D341Med (cell line): ENCODE results near the gene AFAP1.

Source experiments
- DNase-seq: peaks from one replicate; pipeline ENCODE4 v3.0.0; 2012; ENCODE audit warnings: low spot score

AFAP1 gene

DNA sequence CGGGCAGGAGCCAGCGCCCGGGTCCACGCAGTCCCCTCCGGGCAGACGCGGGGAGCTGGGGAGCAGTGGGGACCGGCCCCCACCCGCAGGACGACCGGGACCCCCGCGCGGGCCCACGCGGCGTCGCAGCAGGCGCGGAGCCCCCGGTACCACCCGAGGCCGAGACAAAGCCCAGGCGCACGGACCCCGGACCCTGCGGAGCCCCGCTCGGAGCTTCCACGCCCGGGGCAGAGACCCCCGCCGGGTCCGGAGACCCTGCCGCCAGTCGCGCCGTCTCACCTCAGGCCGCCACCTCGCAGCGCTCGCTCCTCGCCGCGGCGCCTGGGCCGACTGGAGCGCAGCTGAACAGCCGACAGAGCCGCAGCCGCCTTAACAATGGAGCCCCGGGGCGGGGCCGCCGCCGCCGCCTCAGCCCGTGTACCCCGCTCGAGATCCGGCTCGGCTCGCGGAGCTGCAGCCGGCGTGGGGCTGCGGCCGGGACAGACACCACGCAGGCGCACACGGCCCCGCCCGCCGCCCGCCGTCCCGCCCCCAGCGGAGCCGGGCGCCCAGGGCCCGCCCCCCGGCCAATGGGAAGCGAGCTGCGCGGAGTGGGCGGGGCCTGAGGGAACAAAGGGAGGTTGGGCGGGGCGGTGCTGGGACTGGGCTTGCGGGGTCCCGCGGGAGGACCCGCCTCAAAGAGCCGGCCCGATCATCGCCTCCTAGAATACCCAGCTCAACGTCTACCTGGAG, at the start of gene AFAP1:
TSS of gene AFAP1 (minus strand) at position 485 of the 732 bp plus-strand sequence. CDS start 67,783 bp downstream, outside the sequence.
- peak; percentile 100 for DNase-seq

GRCh38 chr4:7988437-7988836, 48.8 kb upstream of the AFAP1 start:
- no peak for DNase-seq

GRCh38 chr4:7987148-7987989, 47.7 kb upstream of the AFAP1 start:
- peak; percentile 85 for DNase-seq

DNA sequence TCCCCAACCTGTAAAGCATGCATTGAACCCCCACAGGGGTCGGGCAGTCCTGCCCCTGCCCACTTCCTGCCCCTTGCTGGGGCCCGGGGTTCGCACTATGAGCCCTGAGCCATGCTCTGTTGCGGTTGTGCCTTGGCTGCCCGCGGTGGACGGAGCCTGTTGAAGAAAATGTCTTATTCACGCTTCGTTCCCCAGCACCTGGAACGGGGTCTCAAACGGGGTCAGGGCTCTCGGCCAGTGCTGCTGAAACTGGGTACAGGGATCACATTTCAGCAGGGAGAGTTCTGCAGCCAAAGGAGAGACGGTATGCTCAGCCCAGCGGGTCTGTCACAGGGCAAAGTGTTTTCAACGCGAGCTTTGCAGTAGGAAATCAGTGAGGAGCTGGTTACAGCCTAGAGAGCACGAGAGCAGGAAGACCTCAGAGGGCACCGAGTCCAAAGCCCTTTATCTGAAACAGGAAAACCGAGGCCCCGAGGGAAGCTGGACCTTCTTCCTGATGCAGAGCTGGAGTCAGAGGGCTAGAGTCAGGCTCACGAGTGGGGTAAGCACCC, 46.3 kb upstream of the AFAP1 start:
- DNase-seq = no peak

- no peak for DNase-seq
Observed at GRCh38 chr4:7985072-7985471, 45.4 kb upstream of the AFAP1 start.

GRCh38 chr4:7984286-7984925, 44.7 kb upstream of the AFAP1 start:
- DNase-seq = no peak

DNA sequence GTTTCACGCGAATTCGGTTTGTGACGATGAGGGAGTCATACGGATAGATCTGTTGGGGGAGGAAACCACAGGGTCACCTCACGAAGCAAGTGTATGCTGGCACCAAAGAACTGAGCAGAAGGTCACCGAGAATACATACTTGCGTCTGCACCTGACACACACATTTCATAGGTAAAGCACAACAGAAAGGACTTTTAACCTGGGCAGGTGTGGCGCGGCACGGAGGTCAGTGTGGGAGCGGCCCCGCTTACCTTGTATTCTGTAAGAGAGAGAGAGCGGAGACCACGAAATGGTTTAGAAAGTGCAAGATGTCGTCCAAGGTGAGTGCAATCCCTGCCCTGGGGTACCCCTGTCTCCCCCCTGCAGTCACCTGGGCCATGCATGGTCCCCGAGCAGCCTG, 43.6 kb upstream of the AFAP1 start:
- DNase-seq = no peak

GRCh38 chr4:7981738-7982394, 42.2 kb upstream of the AFAP1 start:
- DNase-seq = no peak

DNA sequence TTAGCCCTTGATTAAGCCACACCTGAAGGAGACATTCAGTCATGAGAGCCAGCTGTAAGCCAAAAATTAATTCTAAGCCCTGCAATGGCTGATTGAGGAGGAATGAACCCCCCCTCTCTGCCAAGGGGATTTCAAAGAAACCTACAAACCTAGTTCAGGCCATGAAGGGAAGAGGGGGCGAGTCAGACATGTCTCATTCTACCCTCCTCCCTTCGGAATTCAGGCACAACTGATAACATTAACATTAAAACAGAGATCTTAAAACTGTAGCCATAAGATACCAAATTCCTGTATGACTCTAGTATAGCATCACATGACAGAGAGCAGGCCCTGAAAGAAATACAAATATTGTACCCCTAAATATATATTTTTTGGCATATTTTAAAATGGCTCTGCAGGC, 40.4 kb upstream of the AFAP1 start:
- no peak for DNase-seq

DNA sequence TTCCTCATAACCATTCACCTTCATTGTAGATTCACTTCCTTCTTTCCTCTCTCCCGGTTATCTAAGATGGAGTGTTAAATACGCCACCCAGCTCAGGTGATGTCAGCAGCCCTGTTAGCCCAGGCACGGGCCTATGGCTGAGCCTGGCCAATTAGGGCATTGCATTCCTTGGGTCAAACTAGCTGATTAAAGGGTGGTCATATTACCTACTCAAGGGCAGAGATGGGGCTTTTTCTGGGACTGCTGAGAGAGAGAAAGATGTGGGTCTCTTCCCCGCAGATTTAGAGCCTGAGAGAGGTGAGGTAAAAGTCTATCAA, 39.9 kb upstream of the AFAP1 start:
- no peak for DNase-seq

GRCh38 chr4:7978907-7979651, 39.4 kb upstream of the AFAP1 start:
- no peak for DNase-seq

GRCh38 chr4:7978489-7978888, 38.8 kb upstream of the AFAP1 start:
- DNase-seq = no peak

DNA sequence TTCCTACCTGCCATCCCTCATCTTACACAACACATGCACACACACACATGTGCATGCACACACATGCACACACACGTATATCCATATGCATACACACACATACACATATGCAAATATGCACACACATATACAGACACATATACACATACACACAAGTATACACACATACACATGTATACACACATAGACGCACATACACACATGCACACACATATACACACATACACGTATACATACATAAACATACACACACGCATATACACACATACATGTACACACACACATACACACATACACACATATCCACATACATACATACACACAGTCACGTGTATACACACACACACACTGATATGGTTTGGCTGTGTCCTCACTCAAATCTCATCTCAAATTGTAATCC, 37.0 kb upstream of the AFAP1 start:
- no peak for DNase-seq

DNA sequence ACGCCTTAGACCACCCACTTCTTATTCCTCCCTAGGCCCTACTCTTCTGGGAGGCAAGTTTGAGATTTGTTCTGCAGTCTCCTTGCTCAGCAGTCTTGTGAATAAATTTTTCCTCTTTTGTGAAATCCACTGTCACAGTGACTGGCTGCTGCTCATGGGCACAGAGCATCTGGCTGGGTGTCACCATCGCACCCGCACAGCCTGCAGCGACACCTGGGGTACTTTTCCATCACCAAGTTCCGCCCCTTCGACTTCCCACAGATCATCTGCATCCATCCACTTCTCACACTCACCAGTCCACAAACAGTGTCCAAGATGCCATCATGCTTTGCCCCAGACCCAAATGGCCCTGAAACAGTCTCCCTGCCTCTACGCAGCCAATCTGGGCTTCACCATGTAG, 36.4 kb upstream of the AFAP1 start:
- no peak for DNase-seq

GRCh38 chr4:7974425-7974824, 34.8 kb upstream of the AFAP1 start:
- DNase-seq = no peak

DNA sequence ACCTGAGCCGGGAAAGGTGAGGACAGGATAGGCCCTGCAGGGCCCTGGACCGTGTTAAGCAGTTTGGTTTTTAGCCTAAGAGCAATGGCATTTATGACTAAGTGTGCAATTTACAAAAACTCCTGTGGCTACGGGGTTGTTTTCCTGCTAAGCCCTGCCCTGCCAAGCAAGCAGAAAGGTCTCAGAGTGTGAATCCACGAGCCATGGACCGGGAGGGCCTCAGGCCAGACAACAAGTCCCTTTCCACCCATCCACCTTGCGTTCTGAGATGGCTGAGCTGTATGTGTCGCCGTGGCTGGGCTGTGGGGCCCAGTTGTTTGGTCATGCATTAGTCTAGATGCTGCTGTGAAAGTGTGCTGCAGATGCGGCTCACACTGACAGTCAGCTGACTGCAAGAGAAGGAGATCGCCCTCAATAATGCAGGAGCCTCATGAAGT, 33.9 kb upstream of the AFAP1 start:
- DNase-seq = no peak

- DNase-seq = no peak
Observed at GRCh38 chr4:7971881-7972500, 32.3 kb upstream of the AFAP1 start.

DNA sequence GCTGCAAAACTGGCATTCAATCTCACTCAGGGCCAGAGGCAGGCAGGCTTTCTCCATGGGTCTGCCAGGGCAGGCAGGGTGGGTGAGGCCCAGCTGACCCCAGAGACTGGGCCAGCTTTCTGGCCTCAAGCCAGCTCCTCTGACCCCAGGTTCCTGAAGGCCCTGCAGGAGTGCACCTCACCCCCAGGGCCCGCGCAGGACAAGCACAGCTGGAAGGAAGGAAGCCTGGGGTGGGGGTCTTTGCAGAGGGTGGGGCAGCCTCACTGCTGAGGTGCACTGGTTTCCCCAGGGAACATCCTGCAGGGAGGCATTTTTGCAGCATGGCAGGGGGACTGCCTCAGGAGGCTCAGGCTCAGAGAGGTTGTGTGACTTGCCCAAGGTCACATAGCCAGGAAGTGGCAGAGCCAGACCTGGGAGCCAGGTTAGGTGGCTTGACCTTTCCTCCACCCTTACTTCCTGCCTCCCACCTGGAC, 31.5 kb upstream of the AFAP1 start:
- DNase-seq = no peak

- DNase-seq = no peak
Observed at GRCh38 chr4:7970361-7970946, 30.8 kb upstream of the AFAP1 start.

GRCh38 chr4:7968262-7968896, 28.7 kb upstream of the AFAP1 start:
- DNase-seq = no peak
